K562 (cell line): ENCODE data around the gene NFKBIB.

Experiments
- BRD4 ChIP-seq: fragments of 200-600 bp; sonication (generic); IDR thresholded peaks from 2 replicates; pipeline ENCODE4 v1.6.1; 2017; ENCODE audit warnings: inconsistent platforms
- CTCF ChIP-seq, 3 experiments: IDR thresholded peaks in 2 of 3; conservative IDR thresholded peaks in 1 of 3; 2 replicates each; pipeline ENCODE4 v1.5.1; 2011 to 2012; ENCODE audit warnings: low read length in 3 of 3, mild to moderate bottlenecking in 3 of 3, control low read depth in 2 of 3, improper control_type of control experiment in 1 of 3, inconsistent platforms in 1 of 3, low read depth in 1 of 3, mixed read lengths in 1 of 3, moderate library complexity in 1 of 3; ENCODE audit not compliant: insufficient read depth in 2 of 3
- EP300 ChIP-seq: IDR thresholded peaks from 2 replicates; pipeline ENCODE4 v1.6.1; 2012; ENCODE audit warnings: low read length, improper control_type of control experiment
- EZH2 ChIP-seq: IDR thresholded peaks from 2 replicates; pipeline ENCODE4 v1.6.1; 2012; ENCODE audit warnings: low read depth, mild to moderate bottlenecking, inconsistent platforms, low read length, borderline replicate concordance
- HDAC2 ChIP-seq: fragments of 450-650 bp; IDR thresholded peaks from 2 replicates; pipeline ENCODE4 v1.6.1; 2016; ENCODE audit warnings: mild to moderate bottlenecking
- JUND ChIP-seq, 2 experiments: IDR thresholded peaks; 2 replicates in 1 of 2; 3 replicates in 1 of 2; pipeline ENCODE4 v1.6.1; 2011; ENCODE audit warnings: borderline replicate concordance in 2 of 2, low read depth in 2 of 2, low read length in 2 of 2, improper control_type of control experiment in 1 of 2, missing biosample characterization in 1 of 2, missing genetic modification characterization in 1 of 2, missing genetic modification reagents in 1 of 2
- MYC ChIP-seq, 2 experiments: fragments of 250-450 bp in 1 of 2; sonication (Bioruptor Pico) in 1 of 2; IDR thresholded peaks; 2 replicates each; pipeline versions ENCODE4 v1.5.1 to v1.6.1; 2012 to 2021; ENCODE audit warnings: low read depth in 2 of 2, borderline replicate concordance in 1 of 2, improper control_type of control experiment in 1 of 2, low read length in 1 of 2, mild to moderate bottlenecking in 1 of 2, moderate library complexity in 1 of 2
- NEUROD1 ChIP-seq: fragments of 150-350 bp; IDR thresholded peaks from 2 replicates; pipeline ENCODE4 v1.6.1; 2014; ENCODE audit warnings: borderline replicate concordance, low read length, low read depth; ENCODE audit not compliant: partially characterized antibody
- PHF21A ChIP-seq: fragments of 450-650 bp; IDR thresholded peaks from 2 replicates; pipeline ENCODE4 v1.6.1; 2017; ENCODE audit warnings: low read depth, borderline replicate concordance
- RNF2 ChIP-seq: sonication (generic); IDR thresholded peaks from 2 replicates; pipeline ENCODE4 v1.6.1; 2016

- TF ChIP-seq BRD4 (no peak), HDAC2 (no peak), NEUROD1 (no peak), CTCF (IDR thresholded peaks at IDR 0.05 in 2 of 3, conservative IDR thresholded peaks at IDR 0.05 in 1 of 3; ENCODE audit: insufficient read depth in 2 of 3, low read depth in 1 of 3, low read length in 3 of 3) (no peak), EZH2 (no peak), RNF2 (no peak), EP300 (no peak), PHF21A (no peak), MYC (IDR thresholded peaks at IDR 0.05; ENCODE audit: low read depth, low read length) (no peak), MYC (CRISPR knock-in tag; IDR thresholded peaks at IDR 0.05; ENCODE audit: borderline replicate concordance, low read depth) (no peak), JUND (IDR thresholded peaks at IDR 0.05; ENCODE audit: borderline replicate concordance, low read depth, low read length) (no peak), JUND (tag; IDR thresholded peaks at IDR 0.05; ENCODE audit: borderline replicate concordance, low read depth, low read length) (no peak)
These were observed 42.9 kb downstream of the NFKBIB start for GRCh38 chr19:38942471-38943181.
